Measurements from ENCODE around the gene WDR53. TPM values are rescaled to one million over a fixed set of nuclear protein-coding genes. Genes with fewer than 3 reads are reported as not detected.
A peak's percentile ranks its signal among the peaks of the same experiment; 100 is the strongest.

WDR53 gene
- polyA plus RNA-seq, 2 of the 4 experiments (the other 2 are of a cell fraction), result 10.8 to 12.0 TPM

- H3K4me3 ChIP-seq, result no peak overlapping the region
- 36% methylated on average over 5 of the region's 5 CpGs for WGBS (ENCODE audit: missing lambda C conversion rate)
- no peaks in the 10 kb centered on the region for H3K4me1 ChIP-seq
- ATAC-seq (no peak), FAIRE-seq (no peak), DNase-seq (ENCODE audit: low read depth in 1 of 2, low spot score in 1 of 2) (no peak)
- no peak for TF ChIP-seq EP300 (IDR thresholded peaks at IDR 0.05)
- no peak for TF ChIP-seq RNF2 (IDR thresholded peaks at IDR 0.05; ENCODE audit: borderline replicate concordance, low read depth)
- no peak for TF ChIP-seq RFX5 (IDR thresholded peaks at IDR 0.05)
- TF ChIP-seq CBX2 (IDR thresholded peaks at IDR 0.05; ENCODE audit: borderline replicate concordance, low read depth), result no peak
- TF ChIP-seq JUNB (IDR thresholded peaks at IDR 0.05), result no peak
- no peak overlapping the region for H3K4me2 ChIP-seq
- ChIA-PET CTCF (interaction anchor here (0.6 to 4.7 kb wide), 5 partner anchors 8 to 129 kb away, joined by 3 to 26 read pairs (median 5); no protein-coding TSS in a partner anchor), POLR2A (no interaction called here)
- peaks cover 43% of the 10 kb centered on the region for H3K9me3 ChIP-seq
- no peak overlapping the region for H3K27ac ChIP-seq
These were observed 48.7 kb downstream of the WDR53 start for GRCh38 chr3:196519718-196520082.

DNA sequence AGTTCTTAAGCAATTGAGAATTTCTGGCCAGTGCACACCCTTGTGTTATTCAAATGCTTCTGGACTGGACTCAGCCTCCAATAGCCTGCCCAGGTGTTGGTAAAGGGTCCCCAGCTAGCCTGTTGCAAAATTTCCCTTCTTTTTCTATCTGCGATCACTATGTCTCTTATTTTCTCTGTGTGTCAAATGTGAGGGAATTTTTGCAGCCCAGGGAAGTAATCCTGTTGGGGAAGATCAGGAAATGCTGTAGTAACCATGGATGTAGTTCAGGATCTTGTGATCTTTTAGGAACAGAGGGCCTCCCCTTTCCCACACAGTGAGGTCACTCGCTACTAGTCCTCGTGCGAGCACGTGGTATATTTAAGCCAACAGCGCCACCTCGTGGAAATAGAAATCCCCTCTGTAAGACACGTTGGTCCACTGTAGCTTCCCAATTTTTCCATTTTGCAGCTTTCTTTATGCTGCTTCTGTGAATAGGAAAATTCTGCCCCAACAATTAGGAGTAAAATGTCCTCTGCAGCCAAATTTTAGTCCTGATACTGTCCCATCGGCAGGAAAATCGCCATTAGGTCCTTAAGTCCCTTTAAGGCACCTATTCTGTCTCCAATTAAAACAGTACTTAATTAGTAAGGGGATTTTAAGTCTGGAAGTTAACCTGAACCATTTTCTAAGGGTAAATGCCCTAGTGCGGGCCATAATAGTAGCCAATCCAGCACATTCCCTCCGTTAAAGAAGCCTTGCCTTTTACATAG lies 49.2 kb downstream of the WDR53 start:
- no peak overlapping the region for H3K27ac ChIP-seq
- peaks cover 43% of the 10 kb centered on the region for H3K9me3 ChIP-seq
- no peak for TF ChIP-seq NPAS2 (CRISPR knock-in tag; IDR thresholded peaks at IDR 0.05; ENCODE audit: borderline replicate concordance)
- TF ChIP-seq EHF (CRISPR knock-in tag; IDR thresholded peaks at IDR 0.05), result no peak
- TF ChIP-seq, protein P1, sequence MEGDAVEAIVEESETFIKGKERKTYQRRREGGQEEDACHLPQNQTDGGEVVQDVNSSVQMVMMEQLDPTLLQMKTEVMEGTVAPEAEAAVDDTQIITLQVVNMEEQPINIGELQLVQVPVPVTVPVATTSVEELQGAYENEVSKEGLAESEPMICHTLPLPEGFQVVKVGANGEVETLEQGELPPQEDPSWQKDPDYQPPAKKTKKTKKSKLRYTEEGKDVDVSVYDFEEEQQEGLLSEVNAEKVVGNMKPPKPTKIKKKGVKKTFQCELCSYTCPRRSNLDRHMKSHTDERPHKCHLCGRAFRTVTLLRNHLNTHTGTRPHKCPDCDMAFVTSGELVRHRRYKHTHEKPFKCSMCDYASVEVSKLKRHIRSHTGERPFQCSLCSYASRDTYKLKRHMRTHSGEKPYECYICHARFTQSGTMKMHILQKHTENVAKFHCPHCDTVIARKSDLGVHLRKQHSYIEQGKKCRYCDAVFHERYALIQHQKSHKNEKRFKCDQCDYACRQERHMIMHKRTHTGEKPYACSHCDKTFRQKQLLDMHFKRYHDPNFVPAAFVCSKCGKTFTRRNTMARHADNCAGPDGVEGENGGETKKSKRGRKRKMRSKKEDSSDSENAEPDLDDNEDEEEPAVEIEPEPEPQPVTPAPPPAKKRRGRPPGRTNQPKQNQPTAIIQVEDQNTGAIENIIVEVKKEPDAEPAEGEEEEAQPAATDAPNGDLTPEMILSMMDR (IDR thresholded peaks at IDR 0.05), result peak; percentile 35; the same call in 2 of the 3 replicates
- no peak for TF ChIP-seq CHD2 (IDR thresholded peaks at IDR 0.05; ENCODE audit: low read length, partially characterized antibody)
- TF ChIP-seq, protein P2, sequence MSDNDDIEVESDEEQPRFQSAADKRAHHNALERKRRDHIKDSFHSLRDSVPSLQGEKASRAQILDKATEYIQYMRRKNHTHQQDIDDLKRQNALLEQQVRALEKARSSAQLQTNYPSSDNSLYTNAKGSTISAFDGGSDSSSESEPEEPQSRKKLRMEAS (IDR thresholded peaks at IDR 0.05), result peak; percentile 65
- peak; percentile 27; the same call in 1 of the 3 replicates for TF ChIP-seq SMC3 (IDR thresholded peaks at IDR 0.05)
- no peak for TF ChIP-seq RCOR1 (IDR thresholded peaks at IDR 0.05; ENCODE audit: low read depth, low read length)
- TF ChIP-seq POLR2A (IDR thresholded peaks at IDR 0.05; ENCODE audit: low read length), result no peak
- no peak for TF ChIP-seq BHLHE40 (IDR thresholded peaks at IDR 0.05; ENCODE audit: low read depth, low read length)
- TF ChIP-seq ZSCAN20 (CRISPR knock-in tag; IDR thresholded peaks at IDR 0.05), result no peak
- TF ChIP-seq RAD21 (conservative IDR thresholded peaks at IDR 0.05 in 1 of 2, IDR thresholded peaks at IDR 0.05 in 1 of 2), result peak; percentile 57 to 75
- no peak for TF ChIP-seq HMGXB4 (CRISPR knock-in tag; IDR thresholded peaks at IDR 0.05; ENCODE audit: borderline replicate concordance)
- no peak overlapping the region for H3K4me2 ChIP-seq
- ChIA-PET POLR2A (interaction anchor here (0.7 kb wide), 1 partner anchor 10 kb away, joined by 6 read pairs; no protein-coding TSS in a partner anchor), CTCF (interaction anchor here (0.6 to 4.7 kb wide), 7 partner anchors 8 to 496 kb away, joined by 3 to 26 read pairs (median 3); no protein-coding TSS in a partner anchor)
- DNase-seq (ENCODE audit: low read depth in 1 of 2, low spot score in 1 of 2) (peak in 1 of 2 experiments; percentile 80), ATAC-seq (peak; percentile 64 to 95; a peak in 3 of 6 replicates), FAIRE-seq (no peak)
- WGBS (ENCODE audit: missing lambda C conversion rate), result 8% methylated on average over 12 of the region's 12 CpGs
- H3K4me1 ChIP-seq, result no peaks in the 10 kb centered on the region
- H3K4me3 ChIP-seq, result no peak overlapping the region

DNA sequence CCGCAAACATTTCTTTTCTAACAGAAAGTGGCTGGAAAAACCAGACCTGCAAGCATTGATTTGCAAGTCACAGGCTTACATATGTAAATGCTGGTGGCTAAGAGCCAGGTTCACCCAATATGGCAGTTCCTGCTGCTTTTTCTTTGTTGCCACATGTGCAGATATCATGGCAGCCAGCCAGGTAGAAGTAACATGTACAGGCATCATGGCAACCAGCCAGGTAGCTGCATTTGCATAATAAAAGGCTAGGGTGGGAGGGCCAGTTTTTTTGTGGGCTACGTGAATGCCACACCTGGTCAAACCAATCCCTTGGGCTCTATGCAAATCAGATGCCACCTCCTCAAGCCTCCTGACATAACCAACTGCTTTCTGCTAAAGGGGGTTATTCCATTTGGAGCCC lies 50.4 kb downstream of the WDR53 start:
- DNase-seq (ENCODE audit: low read depth in 1 of 2, low spot score in 1 of 2) (no peak), ATAC-seq (no peak), FAIRE-seq (no peak)
- Histone ChIP-seq H3K4me3 (no peak overlapping the region), H3K27ac (no peak overlapping the region), H3K9me3 (peaks cover 43% of the 10 kb centered on the region), H3K4me1 (no peaks in the 10 kb centered on the region), H3K4me2 (no peak overlapping the region)
- ChIA-PET POLR2A (no interaction called here), CTCF (interaction anchor here (0.6 to 4.7 kb wide), 5 partner anchors 10 to 291 kb away, joined by 3 to 26 read pairs (median 7); no protein-coding TSS in a partner anchor)
- WGBS (ENCODE audit: missing lambda C conversion rate), result 53% methylated on average over 2 of the region's 2 CpGs
- TF ChIP-seq RCOR1 (IDR thresholded peaks at IDR 0.05; ENCODE audit: low read depth, low read length) (no peak), JUNB (IDR thresholded peaks at IDR 0.05) (no peak), EHF (CRISPR knock-in tag; IDR thresholded peaks at IDR 0.05) (no peak), HOXA7 (CRISPR knock-in tag; IDR thresholded peaks at IDR 0.05) (no peak), SMC3 (IDR thresholded peaks at IDR 0.05) (no peak), NFE2L2 (conservative IDR thresholded peaks at IDR 0.05; ENCODE audit: low read length) (no peak), TFCP2L1 (CRISPR knock-in tag; IDR thresholded peaks at IDR 0.05) (no peak), HOXB5 (CRISPR knock-in tag; IDR thresholded peaks at IDR 0.05) (no peak)
- TF ChIP-seq, protein P3, sequence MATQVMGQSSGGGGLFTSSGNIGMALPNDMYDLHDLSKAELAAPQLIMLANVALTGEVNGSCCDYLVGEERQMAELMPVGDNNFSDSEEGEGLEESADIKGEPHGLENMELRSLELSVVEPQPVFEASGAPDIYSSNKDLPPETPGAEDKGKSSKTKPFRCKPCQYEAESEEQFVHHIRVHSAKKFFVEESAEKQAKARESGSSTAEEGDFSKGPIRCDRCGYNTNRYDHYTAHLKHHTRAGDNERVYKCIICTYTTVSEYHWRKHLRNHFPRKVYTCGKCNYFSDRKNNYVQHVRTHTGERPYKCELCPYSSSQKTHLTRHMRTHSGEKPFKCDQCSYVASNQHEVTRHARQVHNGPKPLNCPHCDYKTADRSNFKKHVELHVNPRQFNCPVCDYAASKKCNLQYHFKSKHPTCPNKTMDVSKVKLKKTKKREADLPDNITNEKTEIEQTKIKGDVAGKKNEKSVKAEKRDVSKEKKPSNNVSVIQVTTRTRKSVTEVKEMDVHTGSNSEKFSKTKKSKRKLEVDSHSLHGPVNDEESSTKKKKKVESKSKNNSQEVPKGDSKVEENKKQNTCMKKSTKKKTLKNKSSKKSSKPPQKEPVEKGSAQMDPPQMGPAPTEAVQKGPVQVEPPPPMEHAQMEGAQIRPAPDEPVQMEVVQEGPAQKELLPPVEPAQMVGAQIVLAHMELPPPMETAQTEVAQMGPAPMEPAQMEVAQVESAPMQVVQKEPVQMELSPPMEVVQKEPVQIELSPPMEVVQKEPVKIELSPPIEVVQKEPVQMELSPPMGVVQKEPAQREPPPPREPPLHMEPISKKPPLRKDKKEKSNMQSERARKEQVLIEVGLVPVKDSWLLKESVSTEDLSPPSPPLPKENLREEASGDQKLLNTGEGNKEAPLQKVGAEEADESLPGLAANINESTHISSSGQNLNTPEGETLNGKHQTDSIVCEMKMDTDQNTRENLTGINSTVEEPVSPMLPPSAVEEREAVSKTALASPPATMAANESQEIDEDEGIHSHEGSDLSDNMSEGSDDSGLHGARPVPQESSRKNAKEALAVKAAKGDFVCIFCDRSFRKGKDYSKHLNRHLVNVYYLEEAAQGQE (IDR thresholded peaks at IDR 0.05), result no peak
- TF ChIP-seq, protein P4, sequence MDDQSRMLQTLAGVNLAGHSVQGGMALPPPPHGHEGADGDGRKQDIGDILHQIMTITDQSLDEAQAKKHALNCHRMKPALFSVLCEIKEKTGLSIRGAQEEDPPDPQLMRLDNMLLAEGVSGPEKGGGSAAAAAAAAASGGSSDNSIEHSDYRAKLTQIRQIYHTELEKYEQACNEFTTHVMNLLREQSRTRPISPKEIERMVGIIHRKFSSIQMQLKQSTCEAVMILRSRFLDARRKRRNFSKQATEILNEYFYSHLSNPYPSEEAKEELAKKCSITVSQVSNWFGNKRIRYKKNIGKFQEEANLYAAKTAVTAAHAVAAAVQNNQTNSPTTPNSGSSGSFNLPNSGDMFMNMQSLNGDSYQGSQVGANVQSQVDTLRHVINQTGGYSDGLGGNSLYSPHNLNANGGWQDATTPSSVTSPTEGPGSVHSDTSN (IDR thresholded peaks at IDR 0.05), result no peak
